NCI-H1694 treated with DMSO at 0.1 percent for 48 hours (cell line): ENCODE results near the gene TCP10L.
"Not testable (repeated sequence)": the region's sequence is repeated elsewhere in the genome, so short reads cannot be mapped to it uniquely, and the experiment has no call there.

Source experiments
- DNase-seq: peaks from one replicate; lab custom pipeline; 2025; lab: John Stamatoyannopoulos, UW

The TCP10L gene

DNA sequence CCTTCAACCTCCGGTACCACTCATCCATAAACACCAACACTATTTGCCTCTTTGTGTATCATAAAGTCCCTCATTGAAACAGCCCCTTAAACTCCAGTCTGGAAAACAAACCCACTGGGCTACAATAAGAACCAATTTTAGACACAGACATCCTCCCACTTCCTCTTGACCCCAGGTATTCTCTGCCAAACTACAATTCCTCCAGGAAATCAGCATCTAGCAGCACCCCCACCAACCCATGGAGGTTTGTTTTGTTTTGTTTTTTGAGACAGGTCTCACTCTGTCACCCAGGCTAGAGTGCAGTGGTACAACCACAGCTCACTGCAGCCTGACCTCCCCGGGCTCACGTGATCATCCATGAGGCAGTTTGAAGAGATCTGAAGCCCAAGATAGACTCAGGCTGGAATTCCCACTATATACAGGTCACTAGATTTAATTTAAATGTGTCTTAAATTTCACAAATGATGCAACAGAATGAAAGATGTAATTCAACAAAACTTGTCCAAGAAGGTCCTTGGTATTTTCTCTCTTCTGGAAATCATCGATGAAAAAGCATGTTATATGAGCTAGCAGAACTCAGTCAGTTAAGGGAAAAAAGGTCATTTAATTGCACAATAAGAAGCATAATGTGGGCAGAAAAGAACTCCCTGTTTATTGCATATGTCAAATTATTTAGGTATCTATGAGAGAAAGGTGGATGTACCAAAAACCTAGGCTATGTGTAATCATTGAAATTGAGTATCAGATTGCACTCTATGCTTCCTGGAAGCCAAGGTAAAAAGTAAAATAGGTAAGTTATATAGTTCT is 30.3 kb downstream of the TCP10L start:
- no peak for DNase-seq

GRCh38 chr21:32549886-32550285 is 35.4 kb downstream of the TCP10L start:
- DNase-seq: no peak

GRCh38 chr21:32549440-32549839 is 35.9 kb downstream of the TCP10L start:
- DNase-seq: no peak

GRCh38 chr21:32548978-32549377 is 36.3 kb downstream of the TCP10L start:
- no peak for DNase-seq

DNA sequence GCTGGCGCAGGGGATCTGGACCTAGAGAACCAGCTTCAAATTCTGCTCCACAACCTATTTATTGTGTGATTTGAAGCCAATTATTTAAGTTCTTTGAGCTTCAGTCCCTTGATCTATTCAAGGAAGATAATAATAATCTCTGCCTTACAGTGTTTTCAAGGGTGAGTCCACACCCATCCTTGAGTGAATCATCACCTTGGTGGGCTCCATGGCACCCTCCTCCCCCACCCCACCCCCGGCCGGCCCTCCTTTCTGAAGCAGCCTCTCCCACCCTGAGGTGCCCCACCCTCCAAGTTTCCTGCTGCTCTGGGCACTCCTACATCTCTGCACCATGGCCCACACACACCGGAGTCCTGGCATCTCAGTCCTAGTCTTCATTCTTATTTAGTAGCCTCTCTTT is 38.3 kb downstream of the TCP10L start:
- no peak for DNase-seq

DNA sequence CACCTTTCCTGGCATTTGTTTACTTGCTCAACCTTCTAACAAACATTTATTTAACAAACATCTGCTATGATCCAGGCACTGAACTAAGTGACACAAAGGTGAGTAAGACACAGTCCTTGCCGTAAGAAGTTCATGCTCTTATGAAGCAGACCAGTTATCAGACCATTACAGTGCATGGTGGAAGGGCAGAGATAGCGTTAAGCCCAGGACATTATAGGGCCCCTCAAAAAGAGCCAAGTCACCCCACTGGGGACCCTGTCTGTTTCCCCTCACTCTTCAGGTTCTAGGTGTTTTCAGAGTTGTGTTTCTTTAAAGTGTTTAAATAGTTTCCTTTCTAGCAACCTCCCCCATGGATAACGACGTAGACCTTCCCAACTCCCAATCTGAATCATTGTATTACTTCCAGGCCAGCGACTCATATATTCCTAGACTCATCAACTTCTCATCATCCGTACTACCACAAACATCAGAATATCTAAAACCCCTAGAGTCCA is 39.3 kb downstream of the TCP10L start:
- no peak for DNase-seq

DNA sequence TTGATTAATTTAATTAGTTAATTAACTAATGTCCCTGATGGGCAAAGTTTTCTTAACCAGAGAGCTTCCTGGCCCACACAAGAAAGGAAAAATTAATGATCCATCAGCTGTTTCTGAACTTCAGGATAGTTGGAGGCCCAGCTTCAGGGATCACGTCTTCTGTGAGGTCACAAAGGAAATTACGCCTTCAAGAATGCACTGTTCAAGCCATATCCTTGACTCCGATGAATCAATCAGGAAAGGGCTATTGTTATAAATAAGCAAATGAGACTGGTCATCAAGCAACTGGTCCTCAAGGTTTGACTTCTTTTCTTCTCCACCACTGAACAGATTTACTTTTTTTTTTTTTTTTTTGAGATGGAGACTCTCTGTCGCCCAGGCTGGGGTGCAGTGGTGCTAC is 40.6 kb downstream of the TCP10L start:
- DNase-seq: no peak

DNA sequence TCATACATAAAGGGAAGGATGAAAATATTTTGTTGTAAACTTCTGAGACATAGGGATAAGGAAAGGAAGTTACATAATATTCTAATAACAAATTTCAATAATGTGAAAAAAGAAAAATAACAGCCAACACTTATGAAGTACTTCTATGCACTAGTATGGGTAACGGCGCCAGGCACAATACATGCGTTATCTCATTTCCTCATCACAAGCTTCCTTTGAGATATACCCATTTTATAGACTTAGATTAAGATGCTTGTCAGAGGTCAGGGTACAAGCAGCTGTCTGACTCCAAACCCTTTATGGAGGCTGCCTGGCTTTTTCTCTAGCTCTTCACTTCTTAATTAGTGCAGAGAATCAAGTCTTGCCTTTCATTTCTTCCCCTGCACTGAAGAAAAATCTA is 41.3 kb downstream of the TCP10L start:
- DNase-seq: no peak

DNA sequence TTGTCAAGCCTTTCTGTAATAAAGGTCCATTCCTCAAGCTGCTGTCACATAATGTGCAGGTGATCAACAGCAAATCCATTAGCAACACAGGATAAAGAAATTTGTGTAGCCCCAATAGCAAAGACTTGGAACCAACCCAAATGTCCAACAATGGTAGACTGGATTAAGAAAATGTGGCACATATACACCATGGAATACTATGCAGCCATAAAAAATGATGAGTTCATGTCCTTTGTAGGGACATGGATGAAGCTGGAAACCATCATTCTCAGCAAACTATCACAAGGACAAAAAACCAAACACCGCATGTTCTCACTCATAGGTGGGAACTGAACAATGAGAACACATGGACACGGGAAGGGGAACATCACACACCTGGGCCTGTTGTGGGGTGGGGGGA is 42.3 kb downstream of the TCP10L start:
- DNase-seq: not testable (repeated sequence)

GRCh38 chr21:32539378-32539777 is 45.9 kb downstream of the TCP10L start:
- DNase-seq: no peak

DNA sequence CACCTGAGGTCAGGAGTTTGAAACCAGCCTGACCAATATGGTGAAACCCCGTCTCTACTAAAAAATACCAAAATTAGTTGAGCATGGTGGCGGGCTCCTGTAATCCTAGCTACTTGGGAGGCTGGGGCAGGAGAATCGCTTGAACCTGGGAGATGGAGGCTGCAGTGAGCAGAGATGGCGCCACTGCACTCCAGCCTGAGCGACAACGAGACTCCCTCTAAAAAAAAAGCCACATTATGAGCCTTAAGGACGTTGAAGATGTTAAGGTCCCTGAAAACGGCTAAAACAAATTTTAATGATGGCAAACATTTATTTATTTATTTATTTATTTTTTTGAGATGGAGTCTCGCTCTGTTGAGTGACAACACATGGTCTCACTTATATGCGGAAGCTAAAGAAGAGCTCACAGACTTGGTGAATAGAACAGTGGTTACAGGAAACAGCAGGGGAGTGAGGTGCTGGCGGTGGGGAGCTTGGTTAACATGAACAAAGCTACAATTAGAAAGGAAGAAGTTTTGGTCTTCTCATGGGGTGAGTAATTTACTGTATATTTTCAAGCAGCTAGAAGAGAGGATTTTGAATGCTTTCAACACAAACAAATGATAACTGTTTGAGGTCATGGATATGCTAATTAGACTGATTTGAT is 47.1 kb downstream of the TCP10L start:
- DNase-seq: no peak

GRCh38 chr21:32537569-32537881 is 47.8 kb downstream of the TCP10L start:
- DNase-seq: no peak

GRCh38 chr21:32535612-32536011 is 49.7 kb downstream of the TCP10L start:
- DNase-seq: no peak

GRCh38 chr21:32534113-32534512 is 51.2 kb downstream of the TCP10L start:
- no peak for DNase-seq

- no peak for DNase-seq
These were observed 51.7 kb downstream of the TCP10L start for GRCh38 chr21:32533611-32534010.

GRCh38 chr21:32533053-32533452 is 52.3 kb downstream of the TCP10L start:
- no peak for DNase-seq

DNA sequence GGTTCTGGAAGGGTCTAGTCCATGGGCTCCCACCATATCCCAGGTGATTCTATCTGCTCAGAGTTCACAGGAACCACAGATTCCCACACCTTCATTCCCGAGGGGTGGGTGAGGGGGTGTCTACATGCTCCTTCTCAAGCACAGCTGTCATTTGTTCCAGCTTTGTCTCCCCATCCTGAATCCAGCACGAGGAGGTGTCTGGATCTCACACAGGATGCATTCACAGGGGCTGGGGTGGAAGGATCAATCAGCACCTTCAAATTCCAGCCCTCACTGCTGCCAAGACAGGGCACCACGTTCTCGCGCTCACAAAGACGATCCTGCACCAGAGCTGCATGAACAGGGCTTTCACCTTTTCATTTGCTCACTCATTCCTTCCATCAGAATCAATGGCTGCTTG is 52.7 kb downstream of the TCP10L start:
- no peak for DNase-seq

DNA sequence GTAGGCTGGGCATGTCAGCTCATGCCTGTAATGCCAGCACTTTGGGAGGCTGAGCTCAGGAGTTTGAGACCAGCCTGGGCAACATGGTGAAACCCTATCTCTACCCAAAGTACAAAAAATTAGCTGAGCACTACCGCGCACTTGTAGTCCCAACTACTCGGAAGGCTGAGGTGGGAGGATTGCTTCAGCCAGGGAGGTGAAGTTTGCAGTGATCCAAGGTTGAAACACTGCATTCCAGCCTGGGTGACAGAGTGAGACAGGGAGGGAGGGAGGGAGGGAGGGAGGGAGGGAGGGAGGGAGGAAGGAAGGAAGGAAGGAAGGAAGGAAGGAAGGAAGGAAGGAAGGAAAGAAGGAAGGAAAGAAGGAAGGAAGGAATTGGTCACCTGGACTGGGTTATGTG is 53.8 kb downstream of the TCP10L start:
- not testable (repeated sequence) for DNase-seq

DNA sequence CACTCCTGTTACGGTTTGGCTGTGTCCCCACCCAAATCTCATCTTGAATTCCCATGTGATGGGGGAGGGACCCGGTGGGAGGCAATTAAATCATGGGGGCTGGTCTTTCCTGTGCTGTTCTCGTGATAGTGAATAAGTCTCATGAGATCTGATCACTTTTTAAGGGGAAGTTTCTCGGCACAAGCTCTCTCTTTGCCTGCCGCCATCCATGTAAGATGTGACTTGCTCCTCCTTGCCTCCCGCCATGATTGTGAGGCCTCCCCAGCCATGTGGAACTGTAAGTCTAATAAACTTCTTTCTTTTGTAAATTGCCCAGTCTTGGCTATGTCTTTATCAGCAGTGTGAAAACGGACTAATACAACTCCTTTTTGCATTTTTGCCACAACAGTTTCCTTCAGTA is 54.5 kb downstream of the TCP10L start:
- DNase-seq: not testable (repeated sequence)

GRCh38 chr21:32529679-32530078 is 55.6 kb downstream of the TCP10L start:
- DNase-seq: no peak

DNA sequence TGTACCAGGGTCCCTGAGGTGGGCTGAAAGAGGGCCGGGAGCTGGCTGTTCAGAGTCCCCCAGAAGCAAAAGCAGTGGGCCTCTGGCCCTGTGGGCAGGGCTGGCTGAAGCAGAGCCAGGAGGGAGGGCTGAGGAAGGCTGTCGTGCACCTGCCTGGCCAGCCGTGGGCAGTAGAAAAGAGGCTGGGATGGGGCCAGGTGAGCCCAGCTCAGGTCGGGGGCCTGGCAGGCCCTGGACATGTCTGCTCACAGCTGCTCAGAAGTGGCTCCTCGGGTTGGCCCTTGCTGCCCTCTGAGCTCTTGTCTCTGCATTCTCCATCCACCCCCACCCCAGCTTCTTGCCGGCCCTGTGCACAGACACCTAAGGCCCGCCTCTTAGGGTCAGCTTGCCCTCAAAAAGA is 60.0 kb downstream of the TCP10L start:
- no peak for DNase-seq

GRCh38 chr21:32523988-32524719 is 61.2 kb downstream of the TCP10L start:
- no peak for DNase-seq
